ENCODE measurements around the gene ATG101.

GRCh38 chr12:52049688-52050087 is 20.1 kb upstream of the ATG101 start:
- TF ChIP-seq, protein P1, sequence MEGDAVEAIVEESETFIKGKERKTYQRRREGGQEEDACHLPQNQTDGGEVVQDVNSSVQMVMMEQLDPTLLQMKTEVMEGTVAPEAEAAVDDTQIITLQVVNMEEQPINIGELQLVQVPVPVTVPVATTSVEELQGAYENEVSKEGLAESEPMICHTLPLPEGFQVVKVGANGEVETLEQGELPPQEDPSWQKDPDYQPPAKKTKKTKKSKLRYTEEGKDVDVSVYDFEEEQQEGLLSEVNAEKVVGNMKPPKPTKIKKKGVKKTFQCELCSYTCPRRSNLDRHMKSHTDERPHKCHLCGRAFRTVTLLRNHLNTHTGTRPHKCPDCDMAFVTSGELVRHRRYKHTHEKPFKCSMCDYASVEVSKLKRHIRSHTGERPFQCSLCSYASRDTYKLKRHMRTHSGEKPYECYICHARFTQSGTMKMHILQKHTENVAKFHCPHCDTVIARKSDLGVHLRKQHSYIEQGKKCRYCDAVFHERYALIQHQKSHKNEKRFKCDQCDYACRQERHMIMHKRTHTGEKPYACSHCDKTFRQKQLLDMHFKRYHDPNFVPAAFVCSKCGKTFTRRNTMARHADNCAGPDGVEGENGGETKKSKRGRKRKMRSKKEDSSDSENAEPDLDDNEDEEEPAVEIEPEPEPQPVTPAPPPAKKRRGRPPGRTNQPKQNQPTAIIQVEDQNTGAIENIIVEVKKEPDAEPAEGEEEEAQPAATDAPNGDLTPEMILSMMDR (optimal IDR thresholded peaks at IDR 0.05 in 1 of 3, IDR thresholded peaks at IDR 0.05 in 1 of 3, conservative IDR thresholded peaks at IDR 0.05 in 1 of 3; ENCODE audit: extremely low read depth in 1 of 3, insufficient read depth in 2 of 3, low read length in 3 of 3) = no peak
- TF ChIP-seq EZH2 (IDR thresholded peaks at IDR 0.05; ENCODE audit: low read length) = no peak
